ENCODE results near the gene ITGA1. TPM values are rescaled to one million over a fixed set of nuclear protein-coding genes. Genes with fewer than 3 reads are reported as not detected.

ITGA1 gene
- total RNA-seq, 4 donors from 2014 or later: 9.3 to 88.9 (median 17.6) TPM

GRCh38 chr5:52754051-52754450 is 33.7 kb upstream of the ITGA1 start:
- WGBS, 2 donors: 58 to 77% methylated on average over 2 of the region's 2 CpGs
- Histone ChIP-seq H3K27ac (no peak overlapping the region), H3K36me3 (no peaks in the 10 kb centered on the region), H3K4me1 (no peaks in the 10 kb centered on the region), H3K9me3 (no peaks in the 10 kb centered on the region), H3K4me3 (no peak overlapping the region), H3K27me3 (no peaks in the 10 kb centered on the region)
- no peak for DNase-seq
- TF ChIP-seq, protein P1, sequence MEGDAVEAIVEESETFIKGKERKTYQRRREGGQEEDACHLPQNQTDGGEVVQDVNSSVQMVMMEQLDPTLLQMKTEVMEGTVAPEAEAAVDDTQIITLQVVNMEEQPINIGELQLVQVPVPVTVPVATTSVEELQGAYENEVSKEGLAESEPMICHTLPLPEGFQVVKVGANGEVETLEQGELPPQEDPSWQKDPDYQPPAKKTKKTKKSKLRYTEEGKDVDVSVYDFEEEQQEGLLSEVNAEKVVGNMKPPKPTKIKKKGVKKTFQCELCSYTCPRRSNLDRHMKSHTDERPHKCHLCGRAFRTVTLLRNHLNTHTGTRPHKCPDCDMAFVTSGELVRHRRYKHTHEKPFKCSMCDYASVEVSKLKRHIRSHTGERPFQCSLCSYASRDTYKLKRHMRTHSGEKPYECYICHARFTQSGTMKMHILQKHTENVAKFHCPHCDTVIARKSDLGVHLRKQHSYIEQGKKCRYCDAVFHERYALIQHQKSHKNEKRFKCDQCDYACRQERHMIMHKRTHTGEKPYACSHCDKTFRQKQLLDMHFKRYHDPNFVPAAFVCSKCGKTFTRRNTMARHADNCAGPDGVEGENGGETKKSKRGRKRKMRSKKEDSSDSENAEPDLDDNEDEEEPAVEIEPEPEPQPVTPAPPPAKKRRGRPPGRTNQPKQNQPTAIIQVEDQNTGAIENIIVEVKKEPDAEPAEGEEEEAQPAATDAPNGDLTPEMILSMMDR (IDR thresholded peaks at IDR 0.05): no peak
- TF ChIP-seq POLR2A (IDR thresholded peaks at IDR 0.05): no peak
- intact Hi-C loops (cut with DNase I): no loop called here

GRCh38 chr5:52757527-52757926 is 30.2 kb upstream of the ITGA1 start:
- DNase-seq: no peak
- Histone ChIP-seq H3K4me3 (no peak overlapping the region), H3K9me3 (no peaks in the 10 kb centered on the region), H3K36me3 (no peaks in the 10 kb centered on the region), H3K27ac (peak overlapping the region in 1 of 4 donors; percentile 2), H3K4me1 (no peaks in the 10 kb centered on the region), H3K27me3 (no peaks in the 10 kb centered on the region)
- intact Hi-C loops (cut with DNase I): no loop called here
- TF ChIP-seq POLR2A (IDR thresholded peaks at IDR 0.05): no peak
- TF ChIP-seq, protein P1 (IDR thresholded peaks at IDR 0.05): no peak
- 58 to 73% methylated on average over 2 of the region's 2 CpGs for WGBS, 2 donors

DNA sequence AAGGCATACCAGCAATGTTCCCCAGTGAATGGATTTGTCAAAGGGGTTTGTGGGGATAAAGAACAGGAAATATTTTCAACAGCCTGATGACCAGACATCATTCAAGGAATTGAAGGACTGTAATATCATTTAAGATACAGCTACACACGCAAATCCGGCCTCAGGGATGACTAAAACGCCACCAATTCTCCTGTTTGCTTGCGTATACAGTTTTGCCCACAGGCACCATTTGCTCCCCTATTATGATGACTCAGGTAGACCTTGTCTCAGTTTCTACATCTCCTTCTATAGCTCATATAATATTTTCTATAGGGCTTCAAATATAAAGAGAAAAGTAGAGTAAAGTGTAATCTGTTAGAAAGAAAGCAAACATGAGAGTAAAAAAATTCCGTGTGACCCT is 29.7 kb upstream of the ITGA1 start:
- no peak overlapping the region for H3K4me3 ChIP-seq
- TF ChIP-seq POLR2A (IDR thresholded peaks at IDR 0.05): no peak
- TF ChIP-seq, protein P1 (IDR thresholded peaks at IDR 0.05): no peak
- H3K27ac ChIP-seq: peak overlapping the region in 1 of 4 donors; percentile 2
- WGBS, 2 donors: 69 to 75% methylated on average over 5 of the region's 5 CpGs
- H3K9me3 ChIP-seq: no peaks in the 10 kb centered on the region
- H3K4me1 ChIP-seq: no peaks in the 10 kb centered on the region
- H3K27me3 ChIP-seq: no peaks in the 10 kb centered on the region
- DNase-seq: no peak
- intact Hi-C loops (cut with DNase I): no loop called here
- H3K36me3 ChIP-seq: no peaks in the 10 kb centered on the region

GRCh38 chr5:52759331-52759730 is 28.4 kb upstream of the ITGA1 start:
- no peak for DNase-seq
- H3K9me3 ChIP-seq: no peaks in the 10 kb centered on the region
- TF ChIP-seq, protein P1 (IDR thresholded peaks at IDR 0.05): no peak
- no peak for TF ChIP-seq POLR2A (IDR thresholded peaks at IDR 0.05)
- H3K4me1 ChIP-seq: no peaks in the 10 kb centered on the region
- no peaks in the 10 kb centered on the region for H3K27me3 ChIP-seq
- intact Hi-C loops (cut with DNase I): no loop called here
- H3K36me3 ChIP-seq: no peaks in the 10 kb centered on the region
- no peak overlapping the region for H3K27ac ChIP-seq
- no peak overlapping the region for H3K4me3 ChIP-seq
- 35 to 57% methylated on average over 1 of the region's 1 CpG for WGBS, 2 donors

DNA sequence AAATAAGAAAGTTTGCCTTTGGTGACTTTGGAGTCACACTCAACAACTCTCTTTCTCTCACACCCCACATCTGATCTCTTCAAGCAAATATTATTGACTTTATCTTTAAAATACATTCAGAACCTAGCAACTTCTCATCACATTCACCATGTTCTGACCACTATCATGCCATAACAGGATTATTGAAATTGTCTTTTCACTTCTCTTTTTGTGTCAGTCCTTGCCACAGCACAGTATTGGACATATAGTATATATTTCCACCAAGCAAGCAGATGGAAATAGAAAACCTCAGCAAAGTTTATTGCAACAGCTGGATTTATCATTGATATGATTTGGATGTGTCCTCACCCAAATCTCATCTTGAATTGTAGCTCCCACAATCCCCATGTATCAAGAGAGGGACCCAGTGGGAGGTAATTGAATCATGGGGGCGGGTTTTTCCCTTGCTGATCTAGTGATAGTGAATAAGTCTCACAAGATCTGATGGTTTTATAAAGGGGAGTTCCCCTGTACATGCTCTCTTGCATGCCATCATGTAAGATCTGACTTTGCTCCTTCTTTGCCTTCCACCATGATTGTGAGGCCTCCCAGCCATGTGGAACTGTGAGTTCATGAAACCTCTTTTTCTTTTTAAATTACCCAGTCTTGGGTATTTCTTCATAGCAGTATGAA is 26.9 kb upstream of the ITGA1 start:
- intact Hi-C loops (cut with DNase I): no loop called here
- H3K36me3 ChIP-seq: no peaks in the 10 kb centered on the region

More for the DNA sequence above, 26.9 kb upstream of the ITGA1 start:
- H3K27me3 ChIP-seq: no peaks in the 10 kb centered on the region
- no peak overlapping the region for H3K4me3 ChIP-seq
- no peaks in the 10 kb centered on the region for H3K4me1 ChIP-seq
- DNase-seq: no peak
- WGBS, 2 donors: 58 to 82% methylated on average over 1 of the region's 1 CpG
- no peaks in the 10 kb centered on the region for H3K9me3 ChIP-seq
- H3K27ac ChIP-seq: no peak overlapping the region
- TF ChIP-seq POLR2A (IDR thresholded peaks at IDR 0.05): no peak
- TF ChIP-seq, protein P1 (IDR thresholded peaks at IDR 0.05): no peak
